HG03139 (cell line): Measurements from ENCODE around the gene ABR.
"Not testable (repeated sequence)": the region's sequence is repeated elsewhere in the genome, so short reads cannot be mapped to it uniquely, and the experiment has no call there.

Experiments
- ATAC-seq: cut with Tn5 transposase; IDR thresholded peaks from one replicate; pipeline ENCODE4 v1.9.1; 2021; ENCODE audit not compliant: unreplicated experiment

Gene ABR

GRCh38 chr17:1150863-1151600, 28.7 kb downstream of the ABR start:
- ATAC-seq = no peak

DNA sequence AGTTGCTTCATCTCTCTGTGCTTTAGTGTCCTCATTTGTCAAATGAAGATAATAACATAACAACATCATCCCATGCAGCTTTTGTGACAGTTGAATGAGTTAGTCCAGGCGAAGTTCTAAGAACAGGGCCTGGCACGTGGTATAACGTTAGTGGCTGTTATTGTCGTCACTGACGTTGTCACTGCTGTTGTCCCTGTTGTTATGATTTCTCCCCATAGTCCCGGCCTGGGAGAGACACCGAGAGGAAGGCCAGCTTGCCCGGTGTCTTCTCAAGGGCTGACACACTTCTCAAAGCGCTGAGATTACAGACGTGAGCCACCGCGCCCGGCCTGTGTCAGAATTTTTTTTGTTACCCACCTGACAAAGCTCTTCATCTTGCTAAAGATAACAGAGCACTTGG, 29.9 kb downstream of the ABR start:
- no peak for ATAC-seq

GRCh38 chr17:1147664-1148063, 32.1 kb downstream of the ABR start:
- ATAC-seq = no peak

GRCh38 chr17:1146561-1147265, 33.1 kb downstream of the ABR start:
- ATAC-seq = no peak

- ATAC-seq = no peak
Observed at GRCh38 chr17:1145311-1145986, 34.3 kb downstream of the ABR start.

DNA sequence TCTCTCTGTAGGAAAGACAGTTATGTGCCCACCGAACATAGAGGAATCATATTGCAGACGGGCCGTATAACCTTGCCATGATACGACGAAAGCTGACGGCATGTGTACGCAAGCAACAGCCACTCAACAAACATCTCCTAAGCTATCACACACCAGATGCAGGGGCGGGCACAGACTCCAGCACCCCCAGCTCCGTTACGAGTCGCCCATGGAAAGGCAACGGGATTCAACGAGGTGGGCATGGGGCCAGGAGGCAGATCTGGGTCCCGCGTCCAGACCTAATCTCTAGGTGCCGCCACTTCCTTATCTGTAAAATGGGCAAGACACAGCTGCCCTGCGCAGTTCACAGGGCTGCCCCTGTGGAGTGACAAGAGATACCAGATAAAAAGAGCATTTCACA, 35.6 kb downstream of the ABR start:
- no peak for ATAC-seq

DNA sequence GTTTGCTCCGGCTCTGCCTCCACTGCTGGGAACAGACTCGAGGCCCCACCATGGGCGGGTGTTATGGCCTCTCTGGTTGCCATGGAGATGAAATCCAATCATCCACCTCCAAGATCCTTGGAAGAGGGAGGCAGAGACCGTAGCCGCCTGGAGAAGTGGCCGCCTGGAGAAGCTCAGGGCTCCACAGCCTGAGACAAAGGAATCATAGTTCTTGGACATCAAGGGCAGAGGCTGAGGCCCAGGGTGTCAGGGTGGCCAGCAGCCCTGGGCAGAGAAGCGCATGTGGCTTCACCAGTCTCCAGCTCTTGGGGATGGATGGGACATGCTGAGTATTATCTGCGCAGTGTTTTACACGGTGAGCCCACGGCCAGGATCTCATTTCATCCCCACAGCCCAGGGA, 36.2 kb downstream of the ABR start:
- no peak for ATAC-seq

- no peak for ATAC-seq
Observed at GRCh38 chr17:1142561-1142971, 37.2 kb downstream of the ABR start.

DNA sequence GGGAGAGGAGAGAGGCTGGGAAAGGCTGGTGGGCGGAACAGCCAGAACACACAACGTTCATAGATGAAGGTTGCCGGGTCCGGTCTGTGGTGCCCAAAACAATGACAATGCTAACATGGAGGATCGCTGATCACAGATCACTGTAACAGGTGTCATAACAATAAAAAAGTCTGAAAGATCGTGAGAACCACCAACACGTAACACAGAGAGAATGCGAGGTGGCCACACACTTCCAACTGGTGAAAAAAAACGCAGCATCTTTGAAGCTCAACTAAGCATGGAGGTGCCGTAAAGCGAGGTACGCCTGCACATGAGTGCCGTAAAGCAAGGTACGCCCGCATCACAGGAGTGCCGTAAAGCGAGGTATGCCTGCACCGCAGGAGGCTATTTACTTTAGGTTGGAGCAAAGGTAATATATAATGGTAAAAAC, 42.3 kb downstream of the ABR start:
- ATAC-seq = no peak

GRCh38 chr17:1136748-1137147, 43.0 kb downstream of the ABR start:
- no peak for ATAC-seq

GRCh38 chr17:1134634-1135324, 45.0 kb downstream of the ABR start:
- no peak for ATAC-seq

- ATAC-seq = no peak
Observed at GRCh38 chr17:1130191-1130590, 49.6 kb downstream of the ABR start.

- ATAC-seq = not testable (repeated sequence)
Observed at GRCh38 chr17:1128463-1128862, 51.3 kb downstream of the ABR start.

DNA sequence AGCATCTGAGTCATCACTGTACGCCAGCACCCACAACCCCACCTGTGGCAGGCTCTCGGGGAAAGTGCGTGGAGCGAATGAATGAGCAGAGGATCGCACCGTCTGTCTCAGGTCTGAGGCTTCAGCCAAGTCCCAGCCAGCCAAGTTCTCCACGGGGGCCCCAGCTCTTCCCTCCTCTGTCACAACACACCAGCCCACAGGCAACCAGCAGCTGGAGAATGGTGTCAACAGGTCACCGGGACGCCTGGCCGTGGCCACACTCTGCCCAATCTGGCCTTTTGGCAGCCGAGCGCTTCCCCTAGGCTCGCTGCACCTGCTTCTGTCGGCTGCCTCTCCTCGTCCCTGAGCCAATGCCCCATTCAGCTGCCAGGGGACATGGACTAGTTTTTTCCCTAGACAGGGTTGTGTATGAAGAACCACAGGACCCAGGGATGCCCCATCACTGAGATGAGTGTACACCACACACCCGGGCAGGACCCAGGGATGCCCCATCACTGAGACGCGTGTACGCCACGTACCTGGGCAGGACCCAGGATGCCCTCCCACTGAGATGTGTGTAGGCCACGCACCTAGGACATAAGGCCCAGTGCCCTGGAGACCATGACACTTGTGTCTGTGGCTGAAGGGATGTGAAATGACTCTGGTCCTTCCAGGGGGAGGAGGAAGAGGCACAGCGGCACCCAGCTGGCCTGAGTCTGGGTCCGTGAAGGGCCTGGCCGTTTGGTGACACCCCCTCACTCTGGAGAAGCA, 52.8 kb downstream of the ABR start:
- no peak for ATAC-seq

DNA sequence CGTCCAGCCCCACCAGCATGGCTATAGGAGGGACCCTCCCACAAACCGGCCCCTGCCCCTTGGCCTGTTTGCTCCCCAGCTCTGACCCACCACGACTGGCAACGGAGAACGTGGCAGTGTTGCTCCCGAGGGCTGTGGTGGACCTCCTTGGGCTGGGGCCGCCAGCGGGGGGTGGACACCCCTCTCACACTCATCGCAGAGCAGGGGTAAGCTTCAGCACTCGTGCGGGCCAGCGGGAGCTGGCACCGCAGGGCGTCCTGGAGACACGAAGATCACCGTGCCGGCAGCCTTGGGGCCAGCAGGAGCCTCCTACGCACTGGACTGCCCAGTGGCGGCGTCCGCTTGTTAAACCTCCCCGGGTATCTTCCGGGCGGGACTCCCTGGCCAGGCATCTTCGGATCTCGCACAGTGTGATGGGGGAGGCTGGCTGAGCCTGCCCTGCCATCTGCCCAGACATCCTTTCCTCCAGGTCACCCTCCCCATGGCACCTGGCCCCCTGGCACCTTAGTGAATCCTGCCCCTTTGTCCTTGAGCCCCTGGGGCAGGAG, 53.5 kb downstream of the ABR start:
- ATAC-seq = no peak

- ATAC-seq = no peak
Observed at GRCh38 chr17:1125788-1126145, 54.0 kb downstream of the ABR start.

- ATAC-seq = no peak
Observed at GRCh38 chr17:1124896-1125787, 54.6 kb downstream of the ABR start.

- no peak for ATAC-seq
Observed at GRCh38 chr17:1123921-1124715, 55.7 kb downstream of the ABR start.

DNA sequence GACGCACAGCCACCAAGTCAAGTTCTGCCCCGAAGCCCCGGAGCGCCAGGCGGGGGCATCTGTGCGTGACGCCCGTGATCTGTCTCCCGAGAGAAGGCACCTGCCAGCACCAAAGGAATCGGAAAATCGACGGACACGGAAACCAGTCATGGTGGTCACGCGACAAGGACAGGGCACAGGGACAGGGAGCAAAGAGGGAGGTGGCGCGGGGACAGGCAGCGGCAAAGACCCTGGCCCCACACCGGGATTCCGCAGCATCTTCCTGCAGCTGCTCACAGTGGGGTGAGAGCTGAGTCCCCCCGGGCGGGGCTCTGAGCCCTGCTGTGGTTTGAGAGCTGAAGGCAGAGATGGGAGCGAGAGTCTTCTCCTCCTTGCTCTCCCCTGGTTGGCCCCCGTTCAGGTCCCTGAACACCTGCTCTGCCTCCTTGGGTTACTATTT, 56.4 kb downstream of the ABR start:
- ATAC-seq = no peak
